NCI-H2107 treated with DMSO at 0.1 percent for 48 hours (cell line): ENCODE data around the gene CFDP1.

Experiments
- DNase-seq: peaks from one replicate; lab custom pipeline; 2025; ENCODE audit not compliant: unreplicated experiment; lab: John Stamatoyannopoulos, UW

CFDP1 gene

DNA sequence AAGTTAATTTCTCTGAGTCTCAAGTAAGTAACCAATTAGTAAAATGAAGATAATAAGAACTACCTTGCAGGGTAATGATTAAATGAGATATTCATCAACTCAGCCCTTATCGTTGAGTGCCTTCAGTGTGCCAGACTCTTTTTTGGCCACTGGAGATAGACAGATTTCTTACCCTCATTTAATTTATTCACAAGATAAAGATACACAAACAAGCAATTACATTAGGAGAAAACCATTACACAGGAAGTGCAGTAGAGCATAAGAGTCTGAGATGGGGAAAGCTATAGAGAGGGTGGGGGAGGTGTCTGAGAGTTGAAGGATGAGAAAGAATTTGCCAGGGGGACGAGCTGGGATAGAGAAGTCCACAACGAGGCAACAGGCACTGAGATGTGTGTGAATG is 109.4 kb downstream of the CFDP1 start:
- no peak for DNase-seq

DNA sequence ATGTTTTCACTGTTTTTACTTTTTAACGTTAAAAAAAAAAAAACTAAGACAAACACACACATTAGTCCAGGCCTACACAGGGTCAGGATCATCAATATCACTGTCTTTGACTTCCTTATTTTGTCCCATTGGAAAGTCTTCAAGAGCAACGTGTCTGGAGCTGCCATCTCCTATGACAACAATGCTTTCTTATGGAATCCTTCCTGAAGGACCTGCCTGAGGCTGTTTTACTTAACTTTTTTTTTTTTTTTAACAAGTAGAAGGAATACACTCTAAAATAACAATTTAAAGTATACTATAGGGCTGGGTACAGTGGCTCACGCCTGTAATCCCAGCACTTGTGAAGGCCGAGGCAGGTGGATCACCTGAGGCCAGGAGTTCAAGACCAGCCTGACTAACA is 110.1 kb downstream of the CFDP1 start:
- DNase-seq: no peak

DNA sequence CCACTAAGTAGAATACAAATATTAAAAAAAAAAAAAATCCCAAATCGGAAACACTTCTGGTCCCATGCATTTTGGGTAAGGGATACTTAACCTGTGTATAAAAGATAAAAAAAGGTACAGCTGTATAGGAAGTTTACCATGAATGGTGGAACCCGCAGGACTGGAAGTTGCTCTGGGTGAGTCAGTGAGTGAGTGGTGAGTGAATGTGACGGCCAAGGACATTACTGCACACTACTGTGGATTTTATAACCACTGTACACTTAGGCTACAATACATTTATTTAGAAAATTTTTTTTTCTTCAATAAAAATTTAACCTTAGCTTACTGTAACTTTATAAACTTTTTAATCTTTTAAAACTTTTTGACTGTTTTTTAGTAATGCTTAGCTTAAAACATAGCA is 110.6 kb downstream of the CFDP1 start:
- DNase-seq: no peak

DNA sequence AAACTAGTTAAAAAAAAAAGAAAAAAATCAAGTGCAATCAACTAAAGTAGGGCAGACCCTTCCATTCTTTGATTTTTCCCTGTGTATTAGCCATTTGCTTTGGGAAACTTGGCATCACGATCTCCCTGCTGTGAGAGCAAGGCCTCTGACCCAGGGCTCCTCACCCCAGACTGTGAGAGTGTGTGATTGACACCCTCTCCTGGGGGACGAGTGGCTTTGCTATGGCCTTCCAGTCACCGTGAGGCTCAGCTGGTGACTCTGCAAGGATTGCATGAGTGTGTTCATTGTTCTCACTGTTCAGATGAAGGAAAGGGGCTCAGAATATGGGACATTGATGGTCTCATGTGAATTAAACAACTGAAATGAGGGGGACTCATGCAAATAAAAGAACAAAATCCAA is 112.9 kb downstream of the CFDP1 start:
- DNase-seq: no peak

DNA sequence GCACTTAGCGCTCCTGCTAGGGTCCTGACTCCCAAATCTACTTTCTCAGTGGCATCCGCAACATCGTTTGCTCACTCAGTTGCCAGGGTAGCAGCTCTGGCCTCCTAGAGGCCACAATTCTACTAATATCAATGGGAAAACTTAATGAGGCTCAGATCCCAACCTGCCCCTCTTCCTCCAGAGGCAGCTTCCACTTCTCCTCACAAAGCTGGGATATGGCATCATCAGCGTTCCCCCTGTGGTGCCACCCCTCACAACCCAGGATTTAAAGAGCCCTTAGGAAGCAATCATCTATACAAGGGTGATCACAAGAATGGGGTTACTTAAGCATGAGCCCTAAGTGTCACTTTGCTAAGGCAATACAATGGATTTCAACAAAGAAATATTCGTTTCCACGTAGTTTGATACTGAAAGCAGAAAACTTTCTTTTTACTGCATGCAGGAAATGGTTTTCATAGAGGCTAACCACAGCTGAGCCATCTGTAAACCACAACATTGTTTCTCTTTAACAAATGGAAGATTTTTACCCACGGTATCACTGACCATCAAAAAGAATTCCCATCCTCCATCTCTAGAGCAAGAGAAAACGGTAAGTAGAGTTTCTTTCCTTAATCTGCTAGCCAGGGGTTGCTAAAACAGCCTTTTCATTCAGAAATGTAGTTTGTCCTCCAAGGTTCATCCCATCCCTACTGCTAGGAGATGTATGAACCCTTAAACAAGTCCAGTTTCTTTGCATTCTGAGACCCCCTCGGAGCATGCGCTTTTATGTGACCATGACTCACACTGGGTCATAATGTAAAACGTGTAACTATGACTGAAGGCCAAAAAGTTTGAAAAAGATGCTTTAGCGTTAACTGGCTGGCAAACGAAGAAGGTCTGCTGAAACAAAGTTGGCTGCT is 113.5 kb downstream of the CFDP1 start:
- peak; percentile 24 for DNase-seq

DNA sequence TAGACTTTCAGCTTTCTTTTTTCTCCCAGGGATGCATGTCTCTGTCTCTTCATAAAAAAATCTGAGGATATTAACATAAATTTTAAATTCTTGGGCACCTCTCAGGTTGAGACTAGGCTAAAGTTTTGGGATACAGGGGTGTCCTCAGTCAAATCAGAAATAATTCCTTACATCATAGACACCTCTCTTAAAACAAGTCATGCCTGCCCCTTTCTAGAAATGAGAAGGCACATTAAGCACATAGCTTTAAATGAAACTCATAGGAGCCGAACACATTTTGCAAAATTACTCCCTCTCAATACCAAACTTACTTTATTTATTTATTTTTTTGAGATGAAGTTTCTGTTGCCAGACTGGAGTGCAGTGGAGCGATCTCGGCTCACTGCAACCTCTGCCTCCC is 114.6 kb downstream of the CFDP1 start:
- no peak for DNase-seq

DNA sequence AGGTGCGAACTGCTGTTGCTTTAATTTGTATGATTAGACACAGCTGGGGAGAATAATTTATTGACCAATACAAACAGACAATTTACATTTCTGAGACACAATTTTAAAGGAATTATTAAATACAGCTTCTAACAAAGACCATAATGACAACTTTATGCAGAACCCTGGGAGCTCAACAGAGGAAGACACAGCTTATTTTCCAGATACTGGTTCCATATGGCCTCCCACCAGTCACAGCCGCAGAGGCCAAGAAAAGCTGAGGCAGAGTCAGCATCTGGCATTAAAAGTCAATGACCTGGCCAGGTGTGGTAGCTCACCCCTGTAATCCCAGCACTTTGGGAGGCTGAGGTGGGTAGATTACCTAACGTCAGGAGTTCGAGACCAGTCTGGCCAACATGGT is 115.8 kb downstream of the CFDP1 start:
- no peak for DNase-seq

DNA sequence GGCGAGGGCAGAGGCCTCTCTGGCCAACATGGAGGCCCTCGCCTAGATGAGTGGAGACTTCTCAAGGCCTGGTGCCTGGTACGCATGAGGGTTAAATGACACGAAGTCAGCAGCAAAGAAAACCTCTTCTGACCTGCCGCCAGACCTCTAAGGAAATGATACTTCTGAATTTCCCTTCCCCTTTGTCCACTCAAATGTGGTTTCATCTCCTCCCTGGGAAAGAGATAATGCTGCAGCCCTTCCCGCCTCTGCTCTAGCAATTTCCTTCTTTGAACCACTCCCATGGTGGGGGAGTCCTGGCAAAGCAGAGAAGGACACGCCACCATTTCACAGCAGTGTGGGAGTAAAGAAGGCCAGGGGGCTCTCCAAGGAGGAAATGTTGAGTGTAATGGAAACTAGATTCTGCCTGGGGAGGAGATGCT is 116.2 kb downstream of the CFDP1 start:
- DNase-seq: no peak

DNA sequence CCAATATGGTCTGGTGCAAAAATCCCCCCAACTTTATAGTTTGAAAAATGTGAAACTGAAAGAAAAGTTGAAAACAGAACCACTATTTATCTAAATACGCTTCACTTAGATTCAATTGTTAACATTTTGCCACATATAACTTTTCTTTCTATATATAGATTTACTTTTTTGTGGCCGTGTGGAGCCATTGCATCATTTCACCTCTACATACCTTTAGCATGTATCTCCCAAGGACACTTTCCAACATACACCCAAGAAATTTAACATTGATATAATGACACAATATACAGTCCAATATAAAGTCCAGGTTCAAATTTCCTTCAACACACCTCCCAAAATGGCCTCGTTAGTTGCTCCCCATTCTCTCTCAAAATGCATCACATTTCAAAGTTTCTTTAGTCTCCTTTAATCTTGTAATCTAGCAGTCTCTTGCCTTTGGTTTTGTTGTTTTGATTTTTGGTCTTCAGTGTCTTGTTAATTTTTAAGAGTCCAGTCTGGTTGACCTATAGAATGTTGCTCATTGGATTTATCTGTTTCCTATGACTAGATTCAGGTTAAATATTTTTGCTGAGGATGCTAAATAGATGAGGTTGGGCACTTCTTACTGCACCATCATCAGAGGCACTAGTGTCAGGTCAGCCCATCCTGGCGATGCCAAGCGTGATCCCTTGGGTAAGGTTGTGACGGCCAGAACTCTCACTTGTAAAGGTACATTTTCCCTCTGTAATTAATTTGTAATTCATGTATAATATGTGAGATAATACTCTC is 117.6 kb downstream of the CFDP1 start:
- DNase-seq: no peak

DNA sequence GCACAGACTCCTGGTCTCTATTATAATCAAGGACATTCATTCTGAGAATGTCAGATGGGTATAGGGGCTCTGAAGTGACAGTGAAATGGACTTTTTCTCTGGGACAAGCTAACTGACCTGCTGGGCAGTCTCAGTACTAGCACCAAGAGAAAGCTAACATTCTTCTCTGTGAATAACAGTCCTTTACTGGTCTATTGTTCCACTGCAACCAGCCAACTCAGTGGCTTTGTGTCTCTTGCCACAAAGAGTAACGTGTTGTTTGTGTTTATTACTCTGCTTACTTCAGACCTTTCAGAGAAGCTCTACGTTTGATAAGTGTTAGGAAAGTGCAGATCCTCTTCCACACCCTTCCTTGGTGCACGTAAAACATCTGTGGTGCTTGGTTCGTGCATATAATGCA is 120.4 kb downstream of the CFDP1 start:
- no peak for DNase-seq

DNA sequence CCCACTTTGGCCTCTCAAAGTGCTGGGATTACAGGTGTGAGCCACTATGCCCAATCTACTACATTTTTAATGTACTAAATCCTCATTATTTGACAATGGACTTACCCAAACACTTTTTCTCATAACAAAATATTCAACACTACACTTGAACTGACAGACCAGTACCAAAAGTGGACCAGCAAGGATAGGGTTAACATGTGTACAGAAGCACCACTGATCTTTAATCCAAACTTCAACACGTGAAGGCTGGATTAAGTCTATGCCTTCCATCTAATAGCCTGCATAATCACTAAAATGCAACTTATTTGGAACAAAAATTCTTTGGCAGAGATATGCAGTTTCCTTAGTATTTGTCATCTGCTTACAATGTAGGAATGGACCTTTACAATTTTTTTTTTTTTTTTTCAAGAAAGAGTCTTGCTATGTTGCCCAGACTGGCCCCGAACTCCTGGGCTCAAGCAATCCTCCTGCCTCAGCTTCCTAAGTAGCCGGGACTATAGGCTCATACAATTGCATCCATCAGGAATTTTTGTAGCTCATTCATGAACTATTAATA is 121.8 kb downstream of the CFDP1 start:
- no peak for DNase-seq

DNA sequence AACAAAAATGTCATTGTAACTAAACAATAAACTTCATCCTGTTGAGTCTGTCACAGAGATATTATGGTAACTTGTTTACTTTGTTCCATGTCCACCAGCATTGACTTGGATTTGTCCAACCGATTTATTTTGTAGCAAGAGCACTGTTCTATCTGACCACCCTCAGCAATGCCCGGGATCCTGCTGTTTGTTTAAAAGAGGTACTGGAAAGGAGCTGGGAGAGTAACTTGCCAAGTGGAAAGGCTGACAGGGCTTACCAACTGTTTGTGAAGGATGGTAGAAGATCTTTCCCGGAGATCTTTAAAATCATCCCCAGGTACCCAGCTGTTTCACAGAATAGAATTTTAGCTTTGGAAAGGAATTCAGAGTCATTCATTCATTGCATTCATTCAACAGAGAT is 122.8 kb downstream of the CFDP1 start:
- no peak for DNase-seq

DNA sequence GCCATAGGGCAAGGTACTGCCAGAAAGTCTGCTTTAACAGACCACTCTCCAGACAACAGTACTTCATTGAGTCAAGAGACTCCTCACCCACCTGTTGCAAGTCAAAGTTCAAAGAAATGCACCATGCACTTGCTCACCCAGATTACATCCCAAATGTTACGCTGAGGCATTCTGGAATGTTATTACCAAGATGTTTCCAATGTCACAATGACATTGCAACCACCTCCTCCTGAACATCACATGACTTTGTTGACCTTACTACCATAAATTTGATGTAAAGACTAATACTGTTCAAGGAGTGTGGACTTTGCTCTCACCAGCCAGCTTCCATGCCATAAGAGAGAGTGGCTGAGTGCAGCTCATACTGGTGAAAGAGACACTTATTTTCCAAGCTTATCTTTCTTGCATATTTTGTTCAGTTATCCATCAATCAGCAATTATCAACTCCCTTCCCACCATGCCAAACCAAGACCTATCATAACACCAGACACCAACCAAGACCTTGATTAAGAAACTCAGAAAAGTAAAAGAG is 123.3 kb downstream of the CFDP1 start:
- DNase-seq: no peak

DNA sequence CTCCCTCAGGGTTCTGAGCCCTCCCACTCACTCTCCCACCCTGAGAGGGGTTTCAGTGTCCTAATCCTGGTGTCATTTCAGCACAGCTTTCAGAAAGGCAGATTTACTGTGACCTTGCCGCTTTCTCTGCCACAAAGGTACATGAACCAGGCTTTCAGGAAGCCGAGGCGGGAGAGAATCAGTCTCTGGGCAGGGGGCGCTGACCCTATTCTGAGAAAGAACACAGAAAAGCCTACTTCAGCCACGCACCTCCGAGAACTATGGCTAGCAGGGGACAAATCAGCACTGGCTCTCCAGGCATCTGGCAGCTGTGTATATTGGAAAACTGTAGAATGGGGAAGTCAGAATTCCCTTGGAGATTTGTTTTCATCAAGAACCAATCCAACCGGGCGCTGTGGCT is 124.1 kb downstream of the CFDP1 start:
- DNase-seq: no peak

DNA sequence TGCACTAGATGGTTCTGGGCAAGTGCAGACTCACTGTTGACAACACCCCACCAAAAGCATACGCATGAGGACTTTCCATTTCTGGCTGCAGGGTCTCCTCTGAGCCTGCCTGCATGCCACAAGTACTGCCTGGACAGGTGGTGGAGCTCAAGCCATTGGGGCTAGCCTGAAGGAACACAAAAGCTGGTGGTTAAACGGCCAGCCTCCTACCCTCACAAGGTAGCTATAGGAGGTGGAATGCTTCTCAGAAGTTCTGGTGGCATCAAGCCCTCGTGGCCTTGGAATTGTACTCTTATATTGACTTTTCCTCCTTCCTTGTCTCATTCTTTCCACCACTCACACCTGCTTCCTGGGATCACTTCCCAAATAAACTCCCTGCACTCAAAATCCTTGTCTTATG is 125.3 kb downstream of the CFDP1 start:
- no peak for DNase-seq

DNA sequence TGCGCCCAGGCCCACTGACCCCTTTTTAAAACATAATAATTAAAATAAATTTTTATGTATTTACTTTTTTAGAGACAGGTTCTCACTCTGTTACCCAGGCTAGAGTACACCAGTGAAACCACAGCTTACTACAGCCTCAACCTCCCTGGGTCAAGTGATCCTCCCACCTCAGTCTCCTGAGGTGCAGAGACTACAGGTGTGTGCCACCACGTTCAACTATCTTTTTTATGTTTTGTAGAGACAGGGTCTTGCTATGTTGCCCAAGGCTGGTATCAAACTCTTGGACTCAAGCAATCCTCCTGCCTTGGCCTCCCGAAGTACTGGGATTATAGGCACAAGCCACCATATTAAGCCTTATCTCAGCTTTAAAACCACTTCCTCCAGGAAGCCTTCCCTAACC is 125.8 kb downstream of the CFDP1 start:
- no peak for DNase-seq

DNA sequence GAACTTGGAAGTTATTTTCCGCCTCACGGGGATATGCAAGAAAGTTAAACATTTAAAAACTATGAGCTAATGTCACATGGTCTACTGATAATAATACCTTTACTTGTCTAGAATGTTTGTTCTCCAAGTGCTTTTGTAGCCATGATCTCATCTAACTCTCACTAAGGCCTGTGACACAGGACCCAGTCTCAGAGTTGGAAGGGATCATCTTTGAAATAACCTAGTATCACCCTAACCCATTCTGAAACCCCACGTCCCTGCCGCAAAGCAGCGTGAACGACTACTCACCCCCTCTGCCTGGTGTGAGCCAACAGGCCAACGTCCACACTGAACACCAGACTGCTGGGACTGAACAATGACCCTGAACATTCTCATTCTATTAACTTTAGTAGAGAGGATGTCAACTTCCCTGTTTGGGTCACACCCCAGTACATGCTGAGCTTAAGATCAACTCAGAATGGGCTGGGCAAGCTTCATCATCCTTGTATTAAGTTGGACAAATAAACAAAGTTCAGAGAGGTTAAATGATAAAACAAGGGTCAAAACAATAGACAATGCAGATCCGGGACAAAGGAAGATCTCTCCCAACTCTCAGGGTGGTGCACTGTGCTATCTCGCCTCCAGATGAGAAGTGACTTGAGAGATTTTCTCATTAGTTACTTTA is 127.1 kb downstream of the CFDP1 start:
- no peak for DNase-seq

DNA sequence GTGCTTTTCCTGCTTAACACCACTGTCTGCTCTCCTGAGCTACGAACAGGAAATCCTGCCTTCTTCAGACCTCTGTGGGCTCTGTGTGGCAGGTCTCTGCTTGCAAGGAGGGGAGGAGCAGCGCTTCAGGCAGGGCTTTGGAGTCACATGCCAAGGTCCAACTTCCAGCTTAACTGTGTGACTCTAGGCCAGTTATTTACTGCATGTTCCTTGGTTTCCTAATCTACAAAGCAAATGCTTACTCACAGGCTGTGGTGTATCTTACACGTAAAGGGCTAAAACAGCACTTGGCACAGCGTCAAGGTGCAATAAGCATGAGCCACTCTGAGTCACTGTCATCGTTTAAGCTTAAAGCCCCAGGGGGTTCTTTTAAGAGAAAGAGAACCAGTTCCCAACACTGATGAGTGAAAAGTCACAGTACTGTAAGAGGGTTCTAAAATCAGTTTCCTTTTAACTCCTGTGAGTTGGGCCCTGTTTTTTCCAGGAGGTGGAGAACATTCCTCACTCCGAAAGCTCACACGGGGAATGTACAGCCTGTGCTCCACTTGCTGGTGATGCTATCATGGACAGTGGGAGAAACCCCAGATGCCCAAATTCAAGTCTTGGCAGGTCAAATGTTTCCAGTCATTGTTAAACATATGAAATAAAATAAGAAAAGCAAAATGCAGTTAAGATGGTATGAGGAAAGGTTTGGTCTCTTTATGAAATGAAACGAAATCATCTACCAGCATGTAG is 127.8 kb downstream of the CFDP1 start:
- peak; percentile 67 for DNase-seq

DNA sequence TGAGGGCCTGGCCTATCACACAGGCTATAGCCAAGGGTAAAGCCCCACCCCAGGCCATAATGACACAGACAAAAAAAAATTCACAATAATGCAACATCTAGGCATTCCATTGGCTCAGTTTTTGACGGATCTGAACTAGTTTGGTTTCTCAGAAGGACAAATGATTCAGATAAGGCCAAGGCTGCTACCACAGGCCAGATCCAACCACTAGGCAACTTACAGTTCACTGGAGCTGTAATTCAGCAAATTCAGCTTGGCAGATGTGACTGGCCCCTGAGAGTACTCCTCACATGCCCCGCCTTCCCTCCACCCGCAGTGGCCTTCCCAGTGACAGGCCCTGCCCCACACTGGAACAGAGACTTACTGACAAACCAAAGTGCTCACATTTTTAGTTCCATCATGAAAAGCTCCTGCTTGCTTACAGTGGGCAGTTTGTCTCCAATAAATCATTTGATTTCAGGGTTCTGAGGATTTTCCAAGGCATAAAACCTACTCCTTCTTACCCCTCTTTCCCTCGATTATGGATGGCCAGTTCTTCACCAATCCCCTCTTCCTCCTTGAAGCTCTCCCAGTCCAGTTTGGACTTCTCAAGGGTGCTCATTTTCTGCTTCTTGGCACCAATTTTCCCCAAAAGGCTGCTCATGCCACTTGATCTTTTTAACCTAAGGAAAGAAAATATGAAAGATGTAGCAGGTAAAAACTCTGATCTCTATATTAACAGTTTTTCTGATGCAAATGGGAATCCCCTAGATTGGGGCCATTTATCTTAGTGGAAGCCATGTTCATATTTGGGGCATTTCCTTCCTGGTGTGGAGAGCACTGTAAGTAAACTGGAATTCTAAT is 128.6 kb downstream of the CFDP1 start:
- no peak for DNase-seq

DNA sequence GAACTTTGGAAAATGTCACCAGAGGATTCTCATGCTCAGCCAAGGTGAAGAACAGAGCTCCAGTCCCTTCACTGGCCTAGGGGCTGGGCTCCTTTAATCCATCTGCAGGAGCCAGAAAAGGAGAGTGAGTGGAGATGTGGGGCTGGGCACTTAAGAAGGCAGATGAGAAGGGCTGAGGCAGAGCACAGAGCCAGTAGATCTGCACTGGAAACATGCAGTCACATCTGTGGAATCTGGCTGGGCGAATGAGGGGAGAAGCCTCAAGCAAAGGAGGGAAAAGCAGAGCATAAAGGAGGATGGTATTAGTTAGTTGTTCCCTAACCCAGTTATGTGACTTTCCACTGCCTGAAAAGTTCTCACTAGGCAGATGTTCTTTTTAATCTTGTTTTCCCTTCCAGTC is 131.5 kb downstream of the CFDP1 start:
- no peak for DNase-seq
